ENCODE results near the gene QSOX1. TPM values are rescaled to one million over a fixed set of nuclear protein-coding genes. Genes with fewer than 3 reads are reported as not detected.

Gene QSOX1
- total RNA-seq, 2 donors from 2014 or later, result 395 to 450 TPM

DNA sequence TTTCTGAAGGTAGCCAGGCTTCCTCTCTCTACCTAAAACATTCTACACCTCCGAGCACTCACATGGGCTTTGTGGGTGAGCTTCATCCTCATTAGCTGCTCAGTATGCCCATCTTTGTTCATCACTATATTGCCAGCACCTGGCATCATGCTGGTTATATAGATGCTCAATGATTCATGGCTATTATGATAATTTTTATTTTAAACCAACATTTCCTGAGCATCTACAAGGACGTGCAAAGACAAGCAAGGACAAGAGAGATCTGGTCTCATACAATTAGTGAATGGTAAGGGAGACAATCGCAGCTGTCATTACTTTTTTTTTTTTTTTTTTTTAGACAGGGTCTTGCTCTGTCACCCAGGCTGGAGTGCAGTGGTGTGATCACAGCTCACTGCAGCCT is 11.3 kb upstream of the QSOX1 start:
- H3K36me3 ChIP-seq, result no peaks in the 10 kb centered on the region
- no peak overlapping the region for H3K4me3 ChIP-seq
- no peak overlapping the region for H3K27ac ChIP-seq
- H3K4me1 ChIP-seq, result no peaks in the 10 kb centered on the region
- no peaks in the 10 kb centered on the region for H3K9me3 ChIP-seq
- H3K27me3 ChIP-seq, result no peaks in the 10 kb centered on the region
- TF ChIP-seq, protein P1, sequence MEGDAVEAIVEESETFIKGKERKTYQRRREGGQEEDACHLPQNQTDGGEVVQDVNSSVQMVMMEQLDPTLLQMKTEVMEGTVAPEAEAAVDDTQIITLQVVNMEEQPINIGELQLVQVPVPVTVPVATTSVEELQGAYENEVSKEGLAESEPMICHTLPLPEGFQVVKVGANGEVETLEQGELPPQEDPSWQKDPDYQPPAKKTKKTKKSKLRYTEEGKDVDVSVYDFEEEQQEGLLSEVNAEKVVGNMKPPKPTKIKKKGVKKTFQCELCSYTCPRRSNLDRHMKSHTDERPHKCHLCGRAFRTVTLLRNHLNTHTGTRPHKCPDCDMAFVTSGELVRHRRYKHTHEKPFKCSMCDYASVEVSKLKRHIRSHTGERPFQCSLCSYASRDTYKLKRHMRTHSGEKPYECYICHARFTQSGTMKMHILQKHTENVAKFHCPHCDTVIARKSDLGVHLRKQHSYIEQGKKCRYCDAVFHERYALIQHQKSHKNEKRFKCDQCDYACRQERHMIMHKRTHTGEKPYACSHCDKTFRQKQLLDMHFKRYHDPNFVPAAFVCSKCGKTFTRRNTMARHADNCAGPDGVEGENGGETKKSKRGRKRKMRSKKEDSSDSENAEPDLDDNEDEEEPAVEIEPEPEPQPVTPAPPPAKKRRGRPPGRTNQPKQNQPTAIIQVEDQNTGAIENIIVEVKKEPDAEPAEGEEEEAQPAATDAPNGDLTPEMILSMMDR (IDR thresholded peaks at IDR 0.05), result no peak
- intact Hi-C loops (cut with DNase I), result no loop called here
- no peak for DNase-seq
- no peak overlapping the region for H3K9ac ChIP-seq (ENCODE audit: low read depth in 2 of 2, low read length in 2 of 2)

- no peaks in the 10 kb centered on the region for H3K4me1 ChIP-seq
- H3K27me3 ChIP-seq, result no peaks in the 10 kb centered on the region
- no peak overlapping the region for H3K9ac ChIP-seq (ENCODE audit: low read depth in 2 of 2, low read length in 2 of 2)
- H3K9me3 ChIP-seq, result no peaks in the 10 kb centered on the region
- intact Hi-C loops (cut with DNase I), result no loop called here
- DNase-seq, result no peak
- TF ChIP-seq, protein P1 (IDR thresholded peaks at IDR 0.05), result no peak
- H3K4me3 ChIP-seq, result no peak overlapping the region
- H3K27ac ChIP-seq, result no peak overlapping the region
- H3K36me3 ChIP-seq, result no peaks in the 10 kb centered on the region
Observed at GRCh38 chr1:180144659-180145357, 9.9 kb upstream of the QSOX1 start.

DNA sequence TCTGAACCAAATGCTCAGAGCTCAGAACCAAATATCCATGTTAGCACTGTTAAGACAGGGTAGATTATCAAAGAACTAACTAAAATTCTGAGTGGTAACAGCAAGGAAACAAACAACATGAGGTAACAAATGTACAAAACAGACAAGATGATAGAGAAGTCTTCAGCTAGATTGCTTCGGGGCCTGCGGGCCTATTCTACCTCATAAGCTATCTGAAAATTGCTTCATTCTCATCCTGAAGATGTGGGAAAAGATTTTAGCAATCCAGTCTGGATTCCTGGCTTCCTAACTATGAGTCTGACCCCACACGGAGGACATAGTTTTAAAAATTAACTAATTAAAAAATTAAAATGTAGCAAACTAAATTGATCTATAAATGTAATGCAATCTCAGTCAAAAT is 9.2 kb upstream of the QSOX1 start:
- Histone ChIP-seq H3K27ac (no peak overlapping the region), H3K27me3 (no peaks in the 10 kb centered on the region), H3K4me3 (no peak overlapping the region), H3K9me3 (no peaks in the 10 kb centered on the region), H3K36me3 (no peaks in the 10 kb centered on the region), H3K4me1 (no peaks in the 10 kb centered on the region), H3K9ac (ENCODE audit: low read depth in 2 of 2, low read length in 2 of 2) (no peak overlapping the region)
- no peak for DNase-seq
- TF ChIP-seq, protein P1 (IDR thresholded peaks at IDR 0.05), result no peak
- intact Hi-C loops (cut with DNase I), result no loop called here

GRCh38 chr1:180150982-180151381 is 3.7 kb upstream of the QSOX1 start:
- no peak overlapping the region for H3K27ac ChIP-seq

DNA sequence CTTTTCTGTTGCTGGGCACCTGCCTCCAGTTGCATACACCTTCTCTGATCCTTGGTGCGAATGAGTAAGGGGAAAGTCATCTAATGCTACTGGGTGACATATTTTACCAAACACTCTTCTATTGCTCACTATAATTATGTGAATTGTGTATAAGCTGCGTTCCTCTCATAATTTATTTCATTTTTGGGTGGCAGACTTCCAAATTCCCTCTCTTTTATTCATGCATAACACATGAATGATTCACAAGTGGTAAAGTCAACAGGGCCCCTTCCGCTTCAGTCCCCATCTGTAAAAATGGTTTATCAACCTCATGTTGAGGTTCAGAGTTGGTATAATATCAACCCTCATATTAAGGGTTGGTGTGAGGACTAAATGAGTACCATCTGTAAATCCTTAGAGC is 3.2 kb upstream of the QSOX1 start:
- DNase-seq, result no peak
- no peak overlapping the region for H3K9ac ChIP-seq (ENCODE audit: low read depth in 2 of 2, low read length in 2 of 2)

More at GRCh38 chr1:180150982-180151381, 3.7 kb upstream of the QSOX1 start:
- H3K4me3 ChIP-seq, result no peak overlapping the region
- H3K9me3 ChIP-seq, result no peaks in the 10 kb centered on the region
- no peaks in the 10 kb centered on the region for H3K36me3 ChIP-seq
- H3K9ac ChIP-seq (ENCODE audit: low read depth in 2 of 2, low read length in 2 of 2), result no peak overlapping the region
- peaks cover 1% of the 10 kb centered on the region for H3K4me1 ChIP-seq
- TF ChIP-seq, protein P1 (IDR thresholded peaks at IDR 0.05), result no peak
- intact Hi-C loops (cut with DNase I), result no loop called here
- DNase-seq, result no peak
- H3K27me3 ChIP-seq, result no peaks in the 10 kb centered on the region

More for the DNA sequence above, 3.2 kb upstream of the QSOX1 start:
- intact Hi-C loops (cut with DNase I), result no loop called here
- H3K4me3 ChIP-seq, result no peak overlapping the region
- H3K36me3 ChIP-seq, result no peaks in the 10 kb centered on the region
- H3K27ac ChIP-seq, result no peak overlapping the region
- peaks cover 6% of the 10 kb centered on the region for H3K4me1 ChIP-seq
- TF ChIP-seq, protein P1 (IDR thresholded peaks at IDR 0.05), result no peak
- H3K27me3 ChIP-seq, result no peaks in the 10 kb centered on the region
- no peaks in the 10 kb centered on the region for H3K9me3 ChIP-seq
